H9 (cell line): Measurements from ENCODE around the gene MRPS11. TPM values are rescaled to one million over a fixed set of nuclear protein-coding genes. Genes with fewer than 3 reads are reported as not detected.

Experiments
- DNase-seq: peaks from one replicate; pipeline ENCODE4 v3.0.0-alpha.2; 2017
- H2AFZ ChIP-seq: one replicate; pipeline ENCODE4 v1.6.1; 2013; ENCODE audit warnings: mild to moderate bottlenecking, low read length, control low read depth, moderate library complexity
- H2AK5ac ChIP-seq: 2 replicates; pipeline ENCODE4 v1.6.1; 2013; ENCODE audit warnings: low read length, control low read depth, mixed read lengths; ENCODE audit not compliant: insufficient read length
- H2BK120ac ChIP-seq: one replicate; pipeline ENCODE4 v1.6.1; 2013; ENCODE audit warnings: low read depth, mild to moderate bottlenecking, low read length, control low read depth, inconsistent platforms; ENCODE audit not compliant: poor library complexity, severe bottlenecking
- H2BK12ac ChIP-seq: 2 replicates; pipeline ENCODE4 v1.6.1; 2013; ENCODE audit warnings: low read length, control low read depth, mixed read lengths, low read depth; ENCODE audit not compliant: insufficient read length
- H2BK15ac ChIP-seq: 2 replicates; pipeline ENCODE4 v1.6.1; 2013; ENCODE audit warnings: low read depth, low read length, control low read depth
- H2BK20ac ChIP-seq: one replicate; pipeline ENCODE4 v1.6.1; 2013; ENCODE audit warnings: low read depth, mild to moderate bottlenecking, low read length, control low read depth, inconsistent platforms; ENCODE audit not compliant: poor library complexity, severe bottlenecking
- H2BK5ac ChIP-seq: 2 replicates; pipeline ENCODE4 v1.6.1; 2013; ENCODE audit warnings: low read length, control low read depth, mixed read lengths; ENCODE audit not compliant: insufficient read length
- H3K14ac ChIP-seq: 2 replicates; pipeline ENCODE4 v1.6.1; 2013; ENCODE audit warnings: low read length, control low read depth; ENCODE audit not compliant: insufficient read depth
- H3K18ac ChIP-seq: 2 replicates; pipeline ENCODE4 v1.6.1; 2013; ENCODE audit warnings: low read depth, mild to moderate bottlenecking, mixed read lengths, low read length, control low read depth; ENCODE audit not compliant: insufficient read length
- H3K23ac ChIP-seq: 2 replicates; pipeline ENCODE4 v1.6.1; 2013; ENCODE audit warnings: low read length, control low read depth, mixed read lengths, low read depth; ENCODE audit not compliant: insufficient read length
- H3K23me2 ChIP-seq: 2 replicates; pipeline ENCODE4 v1.6.1; 2013; ENCODE audit warnings: low read depth, mild to moderate bottlenecking, mixed read lengths, low read length, control low read depth; ENCODE audit not compliant: insufficient read length, poor library complexity, severe bottlenecking
- H3K27ac ChIP-seq: 2 replicates; pipeline ENCODE4 v1.5.1; 2013; ENCODE audit warnings: low read length, control low read depth, mixed read lengths, low read depth; ENCODE audit not compliant: insufficient read length
- H3K27me3 ChIP-seq: 2 replicates; pipeline ENCODE4 v1.6.1; 2013; ENCODE audit warnings: low read length, control low read depth, inconsistent platforms; ENCODE audit not compliant: insufficient read depth
- H3K4ac ChIP-seq: 2 replicates; pipeline ENCODE4 v1.6.1; 2013; ENCODE audit warnings: low read depth, mild to moderate bottlenecking, control low read depth, inconsistent platforms, low read length, moderate library complexity
- H3K4me1 ChIP-seq: 2 replicates; pipeline ENCODE4 v1.6.1; 2013; ENCODE audit warnings: low read length, control low read depth, inconsistent platforms; ENCODE audit not compliant: insufficient read depth
- H3K4me2 ChIP-seq: 2 replicates; pipeline ENCODE4 v1.6.1; 2013; ENCODE audit warnings: low read length, control low read depth, mixed read lengths; ENCODE audit not compliant: insufficient read length, insufficient read depth
- H3K56ac ChIP-seq: 2 replicates; pipeline ENCODE4 v1.6.1; 2013; ENCODE audit warnings: low read depth, mild to moderate bottlenecking, mixed read lengths, low read length, control low read depth; ENCODE audit not compliant: insufficient read length
- H3K79me1 ChIP-seq: 2 replicates; pipeline ENCODE4 v1.6.1; 2013; ENCODE audit warnings: low read depth, mild to moderate bottlenecking, moderate library complexity, low read length, control low read depth, inconsistent platforms; ENCODE audit not compliant: insufficient read depth, poor library complexity, severe bottlenecking
- H3K79me2 ChIP-seq: 2 replicates; pipeline ENCODE4 v1.6.1; 2013; ENCODE audit warnings: low read length, control low read depth, inconsistent platforms; ENCODE audit not compliant: insufficient read depth
- H3K9ac ChIP-seq: 2 replicates; pipeline ENCODE4 v1.6.1; 2013; ENCODE audit warnings: low read length, control low read depth, mixed read lengths; ENCODE audit not compliant: insufficient read length; ENCODE audit errors: extremely low read depth
- H3K9me3 ChIP-seq: one replicate; pipeline ENCODE4 v1.6.1; 2013; ENCODE audit warnings: low read depth, low read length, inconsistent platforms; ENCODE audit not compliant: control insufficient read depth
- H3T11ph ChIP-seq: one replicate; pipeline ENCODE4 v1.6.1; 2013; ENCODE audit warnings: mild to moderate bottlenecking, low read length, control low read depth, inconsistent platforms
- H4K20me1 ChIP-seq: one replicate; pipeline ENCODE4 v1.6.1; 2013; ENCODE audit not compliant: control insufficient read depth, insufficient read length, insufficient read depth
- H4K5ac ChIP-seq: 2 replicates; pipeline ENCODE4 v1.6.1; 2013; ENCODE audit warnings: low read depth, mild to moderate bottlenecking, mixed read lengths, low read length, control low read depth; ENCODE audit not compliant: insufficient read length
- H4K8ac ChIP-seq: replicated peaks from 2 replicates; pipeline ENCODE4 v1.6.1; 2013; ENCODE audit warnings: low read length, control low read depth, mixed read lengths, low read depth; ENCODE audit not compliant: insufficient read length
- H4K91ac ChIP-seq: 2 replicates; pipeline ENCODE4 v1.6.1; 2013; ENCODE audit warnings: low read depth, mild to moderate bottlenecking, moderate library complexity, mixed read lengths, low read length, control low read depth; ENCODE audit not compliant: insufficient read length
- H3K27ac Mint-ChIP-seq, 3 experiments: 2 replicates in 2 of 3; 3 replicates in 1 of 3; pipeline ENCODE4 v1.8.0; 2020 to 2021; ENCODE audit warnings: mixed read lengths in 3 of 3, mild to moderate bottlenecking in 1 of 3, moderate library complexity in 1 of 3
- H3K27me3 Mint-ChIP-seq: 2 replicates; pipeline ENCODE4 v1.8.0; 2021; ENCODE audit warnings: low read depth, mild to moderate bottlenecking, moderate library complexity, mixed read lengths
- H3K36me3 Mint-ChIP-seq, 3 experiments: 2 replicates in 2 of 3; 3 replicates in 1 of 3; pipeline ENCODE4 v1.8.0; 2020 to 2021; ENCODE audit warnings: low read depth in 3 of 3, mixed read lengths in 3 of 3; ENCODE audit not compliant: insufficient read depth in 1 of 3
- H3K4me1 Mint-ChIP-seq, 2 experiments: 2 replicates each; pipeline ENCODE4 v1.8.0; 2020; ENCODE audit warnings: mixed read lengths in 2 of 2
- H3K4me3 Mint-ChIP-seq, 2 experiments: 2 replicates in 1 of 2; 3 replicates in 1 of 2; pipeline ENCODE4 v1.8.0; 2020 to 2021; ENCODE audit warnings: mild to moderate bottlenecking in 2 of 2, mixed read lengths in 2 of 2, moderate library complexity in 1 of 2
- H3K9me3 Mint-ChIP-seq, 2 experiments: 2 replicates in 1 of 2; 3 replicates in 1 of 2; pipeline ENCODE4 v1.8.0; 2020; ENCODE audit warnings: mild to moderate bottlenecking in 2 of 2, mixed read lengths in 2 of 2, moderate library complexity in 1 of 2
- WGBS: extraction: QIAGEN DNeasy Blood & Tissue Kit; methylation state at CpG from one replicate; pipeline ENCODE4 v1.1.7; 2013; ENCODE audit warnings: missing lambda C conversion rate, low lambda C conversion rate, mixed read lengths; ENCODE audit not compliant: insufficient read length; ENCODE audit errors: extremely low coverage; 5-methylcytosine and 5-hydroxymethylcytosine counted together
- total RNA-seq: library from RNA; stranded (reverse); gene quantifications from 2 replicates; pipeline ENCODE4 v1.2.1, GENCODE V29; 2021
- TF ChIP-seq, protein P1 (sequence below): fragments of 200-600 bp; sonication (generic); conservative IDR thresholded peaks from 3 replicates; pipeline ENCODE4 v1.8.0; 2021; ENCODE audit warnings: antibody characterized with exemption, mild to moderate bottlenecking

The MRPS11 gene
- total RNA-seq, 1 experiment from 2014 or later = 54.5 TPM

DNA sequence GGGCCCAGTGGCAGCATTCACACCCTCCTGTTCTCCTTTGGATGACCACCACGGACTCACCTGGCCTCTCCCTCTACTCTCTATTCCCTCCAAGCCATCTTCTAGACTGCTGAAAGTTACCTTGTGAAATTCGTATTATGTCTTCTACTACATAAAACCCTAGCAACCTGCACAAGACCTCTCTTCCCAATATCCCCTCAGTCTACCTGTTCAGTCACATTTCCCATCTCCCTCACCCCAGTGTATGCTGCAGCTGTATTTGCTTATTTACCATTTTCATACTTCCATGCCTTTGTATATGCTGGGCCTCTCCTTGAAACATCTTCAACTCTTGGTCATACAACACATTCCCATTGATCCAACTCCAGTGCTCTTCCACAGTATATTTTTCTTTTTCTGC lies 43.7 kb downstream of the MRPS11 start:
- H4K5ac ChIP-seq = no peak overlapping the region
- H2AK5ac ChIP-seq = no peak overlapping the region
- H3K23me2 ChIP-seq = no peaks in the 10 kb centered on the region
- H3K4ac ChIP-seq = no peak overlapping the region
- H2BK20ac ChIP-seq = no peak overlapping the region
- Mint-ChIP-seq H3K27ac (peak overlapping the region in 1 of 3 experiments; percentile 13; a peak in 1 of 7 replicates), H3K4me1 (no peaks in the 10 kb centered on the region), H3K36me3 (peaks cover 7 to 27% (median 23%) of the 10 kb centered on the region in 3 experiments; a peak in 5 of 7 replicates), H3K9me3 (no peaks in the 10 kb centered on the region), H3K27me3 (no peaks in the 10 kb centered on the region), H3K4me3 (no peak overlapping the region)
- no peak for DNase-seq
- H3T11ph ChIP-seq = no peak overlapping the region
- H3K79me2 ChIP-seq = no peaks in the 10 kb centered on the region
- no peak overlapping the region for H4K8ac ChIP-seq
- H2AFZ ChIP-seq = no peak overlapping the region
- no peak overlapping the region for H3K4me2 ChIP-seq
- H2BK12ac ChIP-seq = no peak overlapping the region
- TF ChIP-seq, protein P1, sequence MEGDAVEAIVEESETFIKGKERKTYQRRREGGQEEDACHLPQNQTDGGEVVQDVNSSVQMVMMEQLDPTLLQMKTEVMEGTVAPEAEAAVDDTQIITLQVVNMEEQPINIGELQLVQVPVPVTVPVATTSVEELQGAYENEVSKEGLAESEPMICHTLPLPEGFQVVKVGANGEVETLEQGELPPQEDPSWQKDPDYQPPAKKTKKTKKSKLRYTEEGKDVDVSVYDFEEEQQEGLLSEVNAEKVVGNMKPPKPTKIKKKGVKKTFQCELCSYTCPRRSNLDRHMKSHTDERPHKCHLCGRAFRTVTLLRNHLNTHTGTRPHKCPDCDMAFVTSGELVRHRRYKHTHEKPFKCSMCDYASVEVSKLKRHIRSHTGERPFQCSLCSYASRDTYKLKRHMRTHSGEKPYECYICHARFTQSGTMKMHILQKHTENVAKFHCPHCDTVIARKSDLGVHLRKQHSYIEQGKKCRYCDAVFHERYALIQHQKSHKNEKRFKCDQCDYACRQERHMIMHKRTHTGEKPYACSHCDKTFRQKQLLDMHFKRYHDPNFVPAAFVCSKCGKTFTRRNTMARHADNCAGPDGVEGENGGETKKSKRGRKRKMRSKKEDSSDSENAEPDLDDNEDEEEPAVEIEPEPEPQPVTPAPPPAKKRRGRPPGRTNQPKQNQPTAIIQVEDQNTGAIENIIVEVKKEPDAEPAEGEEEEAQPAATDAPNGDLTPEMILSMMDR = no peak
- H3K9me3 ChIP-seq = no peaks in the 10 kb centered on the region
- no peak overlapping the region for H3K27ac ChIP-seq
- no peak overlapping the region for H2BK5ac ChIP-seq
- H2BK15ac ChIP-seq = no peak overlapping the region
- H3K27me3 ChIP-seq = no peaks in the 10 kb centered on the region
- H4K91ac ChIP-seq = no peak overlapping the region
- no peaks in the 10 kb centered on the region for H3K79me1 ChIP-seq
- no CpG with 5 or more reads among the region's 2 CpGs for WGBS
- H3K18ac ChIP-seq = no peak overlapping the region
- no peak overlapping the region for H2BK120ac ChIP-seq
- H3K23ac ChIP-seq = no peak overlapping the region
- H3K14ac ChIP-seq = no peak overlapping the region
- no peaks in the 10 kb centered on the region for H3K4me1 ChIP-seq
- H3K9ac ChIP-seq = no peak overlapping the region
- H3K56ac ChIP-seq = no peak overlapping the region
- no peaks in the 10 kb centered on the region for H4K20me1 ChIP-seq
